Endothelial cell of umbilical vein (primary cell): ENCODE data around the gene TNS1. TPM values are rescaled to one million over a fixed set of nuclear protein-coding genes. Genes with fewer than 3 reads are reported as not detected.

Experiments used
- BruUV-seq: library from RNA; stranded (reverse); fragments of 400-500 nt; replicated peaks from 2 replicates; lab custom pipeline; 2021; lab: Mats Ljungman, UMichigan
- CTCF ChIA-PET: fragments of 300-600, 350-600 bp; sonication (Branson Sonifier 250); formaldehyde crosslinking; loops from one replicate; lab custom pipeline; 2021; ENCODE audit warnings: antibody characterized with exemption, inconsistent platforms; lab: Charles Lee
- POLR2A ChIA-PET: fragments of 300-600, 350-600 bp; sonication (Branson Sonifier 250); formaldehyde crosslinking; loops from one replicate; lab custom pipeline; 2021; ENCODE audit warnings: antibody characterized with exemption, inconsistent platforms; lab: Charles Lee
- DNase-seq: peaks from one replicate; pipeline ENCODE4 v3.0.0-alpha.2; 2011; ENCODE audit warnings: low read depth, low spot score
- FAIRE-seq: peaks from 2 replicates; lab custom pipeline; 2011; peaks lifted over from hg19 to GRCh38; lab: Jason Lieb, UNC
- H2AFZ ChIP-seq: 2 replicates; pipeline ENCODE4 v1.6.0; 2012; ENCODE audit warnings: low read depth, low read length, control low read depth, inconsistent platforms
- H3K27ac ChIP-seq: 2 replicates; pipeline ENCODE4 v1.5.1; 2011; ENCODE audit warnings: low read depth, mild to moderate bottlenecking, control low read depth, low read length, moderate library complexity; ENCODE audit not compliant: insufficient read depth
- H3K27me3 ChIP-seq, 2 experiments: 2 replicates each; pipeline versions ENCODE4 v1.6.0 to v1.6.1; 2011; ENCODE audit warnings: low read length in 2 of 2, mixed read lengths in 1 of 2; ENCODE audit not compliant: control insufficient read depth in 2 of 2, insufficient read depth in 2 of 2
- H3K36me3 ChIP-seq, 2 experiments: 2 replicates in 1 of 2; 3 replicates in 1 of 2; pipeline ENCODE4 v1.5.1; 2011; ENCODE audit warnings: low read length in 2 of 2, mild to moderate bottlenecking in 1 of 2, moderate library complexity in 1 of 2; ENCODE audit not compliant: control insufficient read depth in 2 of 2, insufficient read depth in 2 of 2; ENCODE audit errors: extremely low read depth in 1 of 2
- H3K4me1 ChIP-seq: 3 replicates; pipeline ENCODE4 v1.5.1; 2011; ENCODE audit warnings: mild to moderate bottlenecking, low read length; ENCODE audit not compliant: control insufficient read depth, insufficient read depth; ENCODE audit errors: extremely low read depth
- H3K4me2 ChIP-seq: 2 replicates; pipeline ENCODE4 v1.6.1; 2011; ENCODE audit warnings: low read length, control low read depth, mixed read lengths; ENCODE audit not compliant: insufficient read depth
- H3K4me3 ChIP-seq, 3 experiments: fragments of 200-600 bp in 1 of 3; sonication (generic), shearing (Covaris generic) in 1 of 3; replicated peaks in 1 of 3; 2 replicates each; pipeline ENCODE4 v1.5.1; 2011 to 2016; ENCODE audit warnings: control low read depth in 3 of 3, low read length in 3 of 3, mild to moderate bottlenecking in 2 of 3, inconsistent platforms in 1 of 3, low read depth in 1 of 3, moderate library complexity in 1 of 3; ENCODE audit not compliant: insufficient read depth in 1 of 3
- H3K79me2 ChIP-seq: 2 replicates; pipeline ENCODE4 v1.6.0; 2012; ENCODE audit warnings: low read length, inconsistent platforms; ENCODE audit not compliant: control insufficient read depth, insufficient read depth
- H3K9ac ChIP-seq: replicated peaks from 2 replicates; pipeline ENCODE3; 2011; ENCODE audit warnings: low read length, control low read depth; ENCODE audit not compliant: insufficient read depth; ENCODE audit errors: extremely low read depth
- H3K9me1 ChIP-seq: replicated peaks from 3 replicates; pipeline ENCODE4 v1.6.0; 2011; ENCODE audit warnings: mild to moderate bottlenecking, low read length; ENCODE audit not compliant: control insufficient read depth, insufficient read depth; ENCODE audit errors: extremely low read depth
- H3K9me3 ChIP-seq: replicated peaks from 2 replicates; pipeline ENCODE4 v1.5.1; 2012; ENCODE audit warnings: low read length, inconsistent platforms; ENCODE audit not compliant: control insufficient read depth, insufficient read depth
- H4K20me1 ChIP-seq: replicated peaks from 2 replicates; pipeline ENCODE3; 2011; ENCODE audit warnings: mild to moderate bottlenecking, low read length; ENCODE audit not compliant: control insufficient read depth, insufficient read depth; ENCODE audit errors: extremely low read depth
- CTCF ChIP-seq, 2 donors: IDR thresholded peaks; 1 replicate in 1 of 2; 2 replicates in 1 of 2; pipeline ENCODE4 v1.5.1; 2011; ENCODE audit warnings: low read length in 2 of 2, mild to moderate bottlenecking in 2 of 2, moderate library complexity in 2 of 2, control low read depth in 1 of 2, inconsistent platforms in 1 of 2, low read depth in 1 of 2; ENCODE audit not compliant: insufficient read depth in 1 of 2; ENCODE audit errors: extremely low read depth in 1 of 2
- EZH2 ChIP-seq: IDR thresholded peaks from 2 replicates; pipeline ENCODE4 v1.6.1; 2012; ENCODE audit warnings: borderline replicate concordance, low read depth, mild to moderate bottlenecking, moderate library complexity, low read length, inconsistent platforms; ENCODE audit not compliant: severe bottlenecking
- FOS ChIP-seq: IDR thresholded peaks from 2 replicates; pipeline ENCODE4 v1.6.1; 2011; ENCODE audit warnings: mild to moderate bottlenecking, low read length, moderate library complexity, borderline replicate concordance; ENCODE audit not compliant: insufficient read depth
- GATA2 ChIP-seq: IDR thresholded peaks from 2 replicates; pipeline ENCODE4 v1.7.0; 2011; ENCODE audit warnings: low read depth, mild to moderate bottlenecking, moderate library complexity, mixed read lengths, low read length; ENCODE audit not compliant: insufficient read length, insufficient read depth
- JUN ChIP-seq: IDR thresholded peaks from 2 replicates; pipeline ENCODE4 v1.6.1; 2011; ENCODE audit warnings: borderline replicate concordance, low read depth; ENCODE audit not compliant: insufficient read length, insufficient read depth
- MAX ChIP-seq: IDR thresholded peaks from 2 replicates; pipeline ENCODE4 v1.6.1; 2011; ENCODE audit not compliant: insufficient read depth, insufficient read length
- MYC ChIP-seq: IDR thresholded peaks from one replicate; pipeline ENCODE4 v1.6.1; 2011; ENCODE audit warnings: mild to moderate bottlenecking, low read depth, low read length
- POLR2A ChIP-seq: IDR thresholded peaks from 2 replicates; pipeline ENCODE4 v1.6.1; 2012; ENCODE audit warnings: low read depth, mild to moderate bottlenecking, control low read depth, low read length
- POLR2AphosphoS5 ChIP-seq: IDR thresholded peaks from 2 replicates; pipeline ENCODE4 v1.6.1; 2012; ENCODE audit warnings: low read depth, mild to moderate bottlenecking, control low read depth, low read length, moderate library complexity; ENCODE audit not compliant: insufficient read depth
- dilution Hi-C: fragments of 300-500 bp; cut with MboI; formaldehyde crosslinking; loops from one replicate; pipeline ENCODE4 v1.15.0; 2019; ENCODE audit warnings: low sequenced_read_pairs; ENCODE audit not compliant: extremely low pct_ligation_motif_present
- intact Hi-C: fragments of 100-400 bp; cut with micrococcal nuclease; formaldehyde crosslinking; loops from one replicate; pipeline ENCODE4 v1.10.0; 2022
- polyA plus RNA-seq, 4 experiments: library from polyadenylated mRNA; depleted of rRNA in 3 of 4; stranded (reverse) in 3 of 4; unstranded in 1 of 4; fragments of >200 nt; gene quantifications; 2 replicates each; pipeline versions ENCODE4 v1.2.1 to v1.2.3, GENCODE V29; 2011 to 2012; ENCODE audit warnings: missing spikeins in 1 of 4
- total RNA-seq: library from RNA; stranded (reverse); gene quantifications from 2 replicates; pipeline ENCODE4 v1.2.3, GENCODE V29; 2021

TNS1 gene
- total and polyA plus RNA-seq, 2 donors (not counting 3 experiments of a cell fraction or from before 2014, with no cell fraction given) = 11.0 to 52.1 TPM

GRCh38 chr2:217973008-217973787 is 29.6 kb downstream of the TNS1 start:
- POLR2A ChIA-PET = no interaction called here
- Histone ChIP-seq H3K4me1 (no peaks in the 10 kb centered on the region), H3K79me2 (no peaks in the 10 kb centered on the region), H3K27ac (no peak overlapping the region), H2AFZ (no peak overlapping the region), H3K9ac (no peak overlapping the region), H3K4me2 (no peak overlapping the region), H3K36me3 (no peaks in the 10 kb centered on the region), H4K20me1 (no peaks in the 10 kb centered on the region), H3K9me1 (no peaks in the 10 kb centered on the region), H3K27me3 (no peaks in the 10 kb centered on the region), H3K9me3 (no peaks in the 10 kb centered on the region), H3K4me3 (no peak overlapping the region)
- intact Hi-C loops (no loop called here), dilution Hi-C loops (no loop called here)
- TF ChIP-seq FOS (no peak), JUN (no peak), EZH2 (no peak), MYC (no peak), CTCF (IDR thresholded peaks at IDR 0.05; ENCODE audit: extremely low read depth in 1 of 2, insufficient read depth in 1 of 2, low read depth in 1 of 2, low read length in 2 of 2) (no peak), POLR2A (no peak), GATA2 (no peak), MAX (no peak), POLR2AphosphoS5 (no peak)
- FAIRE-seq (no peak), DNase-seq (no peak)
- BruUV-seq = no TSS peak
- CTCF ChIA-PET = no interaction called here
